Sciatic nerve (tissue), 2 donors: Measurements from ENCODE around the gene CYB5D1. TPM values are rescaled to one million over a fixed set of nuclear protein-coding genes. Genes with fewer than 3 reads are reported as not detected.
"Not testable (repeated sequence)": the region's sequence is repeated elsewhere in the genome, so short reads cannot be mapped to it uniquely, and the experiment has no call there.

Experiments
- ATAC-seq: fragments of 200-7000 bp; cut with Tn5 transposase; one replicate; pipeline ENCODE4 v1.9.1; 2020; ENCODE audit warnings: mild to moderate bottlenecking, moderate library complexity
- DNase-seq: peaks from one replicate; pipeline ENCODE4 v3.0.0-alpha.2; 2020; ENCODE audit warnings: low spot score
- intact Hi-C: fragments of 100-400 bp; cut with DNase I; formaldehyde crosslinking; loops from one replicate; pipeline ENCODE4 v1.14.2; 2022
- total RNA-seq: library from RNA; stranded (reverse); fragmentation: NEBNext Ultra II Directional; extraction: Animal tissue kit (Norgen Biotek cat#: 25700); gene quantifications from one replicate; pipeline ENCODE4 v1.2.1, GENCODE V29; 2021
- donor health status: DM: no; HTN: no; CAD: no.
- donor health status: DM: no; HTN: no; CAD: no.

The CYB5D1 gene
- total RNA-seq, 1 donor from 2014 or later, result 13.3 TPM

GRCh38 chr17:7852919-7853690 is 4.7 kb upstream of the CYB5D1 start:
- ATAC-seq (no peak), DNase-seq (no peak)
- intact Hi-C loops, result loop anchor here (10.0 kb wide), 1 partner anchor 838 kb away; the partner anchor contains the start of gene RNASEK

GRCh38 chr17:7853691-7854038 is 4.1 kb upstream of the CYB5D1 start:
- ATAC-seq (no peak), DNase-seq (no peak)
- intact Hi-C loops, result loop anchor here (10.0 kb wide), 1 partner anchor 839 kb away; the partner anchor contains the start of gene RNASEK

- intact Hi-C loops, result loop anchor here (10.0 kb wide), 1 partner anchor 839 kb away; the partner anchor contains the start of gene RNASEK
- ATAC-seq, result no peak
- no peak for DNase-seq
These were observed 3.6 kb upstream of the CYB5D1 start for GRCh38 chr17:7854078-7854777.

- intact Hi-C loops, result loop anchor here (10.0 kb wide), 1 partner anchor 840 kb away; the partner anchor contains the start of gene RNASEK
- peak; percentile 68 for DNase-seq
- no peak for ATAC-seq
These were observed 2.7 kb upstream of the CYB5D1 start, which contains the start of gene TMEM88 for GRCh38 chr17:7854851-7855659. TMEM88 (plus strand) TSS chr17:7855066; CDS start chr17:7855075, 9 bp downstream.

- ATAC-seq (no peak), DNase-seq (peak; percentile 78)
- intact Hi-C loops, result loop anchor here (10.0 kb wide), 1 partner anchor 841 kb away; the partner anchor contains the start of gene RNASEK
These were observed 2.2 kb upstream of the CYB5D1 start for GRCh38 chr17:7855660-7856010.

- ATAC-seq (peak; percentile 4), DNase-seq (peak; percentile 78)
- intact Hi-C loops, result loop anchor here (10.0 kb wide), 1 partner anchor 841 kb away; the partner anchor contains the start of gene RNASEK
These were observed 1.6 kb upstream of the CYB5D1 start for GRCh38 chr17:7856011-7856810.

GRCh38 chr17:7856811-7857712 is 741 bp upstream of the CYB5D1 start, which contains the start of gene NAA38:
NAA38 (minus strand) TSS chr17:7857559; CDS start chr17:7857463, 96 bp downstream.
- intact Hi-C loops, result loop anchor here (10.0 kb wide), 1 partner anchor 842 kb away; the partner anchor contains the start of gene RNASEK
- DNase-seq (peak; percentile 97), ATAC-seq (peak; percentile 94)

GRCh38 chr17:7858522-7858810 is 663 bp downstream of the CYB5D1 start:
- intact Hi-C loops, result loop anchor here (10.0 kb wide), 1 partner anchor 844 kb away; the partner anchor contains the start of gene RNASEK
- peak; percentile 72 for DNase-seq
- ATAC-seq, result no peak

- intact Hi-C loops, result loop anchor here (10.0 kb wide), 1 partner anchor 844 kb away; the partner anchor contains the start of gene RNASEK
- ATAC-seq (no peak), DNase-seq (no peak)
These were observed 1.2 kb downstream of the CYB5D1 start for GRCh38 chr17:7859028-7859427.

GRCh38 chr17:7862692-7863437 is 5.1 kb downstream of the CYB5D1 start:
- ATAC-seq (no peak), DNase-seq (peak; percentile 75)
- intact Hi-C loops, result loop anchor here (10.0 kb wide), 1 partner anchor 122 kb away; no protein-coding TSS in a partner anchor

- DNase-seq, ATAC-seq: not testable (repeated sequence)
- intact Hi-C loops, result loop anchor here (10.0 kb wide), 1 partner anchor 120 kb away; no protein-coding TSS in a partner anchor
These were observed 6.6 kb downstream of the CYB5D1 start for GRCh38 chr17:7864384-7864783.

GRCh38 chr17:7864995-7865650 is 7.3 kb downstream of the CYB5D1 start:
- intact Hi-C loops, result loop anchor here (10.0 kb wide), 1 partner anchor 120 kb away; no protein-coding TSS in a partner anchor
- ATAC-seq (no peak), DNase-seq (no peak)

GRCh38 chr17:7867881-7868329 is 10.1 kb downstream of the CYB5D1 start:
- DNase-seq, result no peak
- ATAC-seq, result no peak
- intact Hi-C loops, result loop anchor here (10.0 kb wide), 1 partner anchor 117 kb away; no protein-coding TSS in a partner anchor

- DNase-seq (no peak), ATAC-seq (no peak)
- intact Hi-C loops, result no loop called here
These were observed 15.2 kb downstream of the CYB5D1 start for GRCh38 chr17:7873051-7873450.

GRCh38 chr17:7875804-7876370 is 18.1 kb downstream of the CYB5D1 start:
- intact Hi-C loops, result no loop called here
- DNase-seq (no peak), ATAC-seq (no peak)
